CD4-positive, alpha-beta T cell (primary cell): ENCODE results near the gene DHX57. TPM values are rescaled to one million over a fixed set of nuclear protein-coding genes. Genes with fewer than 3 reads are reported as not detected.

Experiments used
- ATAC-seq: fragments of 200-7000 bp; cut with Tn5 transposase; one replicate; pipeline ENCODE4 v1.10.0; 2022; ENCODE audit warnings: mild to moderate bottlenecking; ENCODE audit not compliant: poor library complexity
- CTCF ChIA-PET: fragments of 350-600 bp; sonication (Branson Sonifier 250); formaldehyde crosslinking; loops from one replicate; lab custom pipeline; 2021; ENCODE audit warnings: antibody characterized with exemption, inconsistent platforms; lab: Charles Lee
- POLR2A ChIA-PET: fragments of 350-600 bp; sonication (Branson Sonifier 250); formaldehyde crosslinking; loops from one replicate; lab custom pipeline; 2021; ENCODE audit warnings: antibody characterized with exemption, inconsistent platforms; lab: Charles Lee
- DNase-seq, 14 experiments: peaks; one replicate each; pipeline ENCODE4 v3.0.0-alpha.2; 2013 to 2020; ENCODE audit warnings: mixed read lengths in 2 of 14
- H3K27ac ChIP-seq, 2 donors: one replicate each; pipeline versions ENCODE4 v1.5.1 to v1.7.0; 2013; ENCODE audit warnings: low read length in 2 of 2, low read depth in 1 of 2, mild to moderate bottlenecking in 1 of 2
- H3K27me3 ChIP-seq, 2 experiments: 1 replicate in 1 of 2; 2 replicates in 1 of 2; pipeline versions ENCODE4 v1.6.1 to v1.7.0; 2013; ENCODE audit warnings: low read length in 2 of 2, control low read depth in 1 of 2, mild to moderate bottlenecking in 1 of 2, moderate library complexity in 1 of 2; ENCODE audit not compliant: insufficient read depth in 2 of 2, control insufficient read depth in 1 of 2
- H3K36me3 ChIP-seq: one replicate; pipeline ENCODE4 v1.6.1; 2013; ENCODE audit warnings: low read length, control low read depth; ENCODE audit not compliant: insufficient read depth
- H3K4me1 ChIP-seq: one replicate; pipeline ENCODE4 v1.6.1; 2013; ENCODE audit warnings: low read length, control low read depth; ENCODE audit not compliant: insufficient read depth
- H3K4me3 ChIP-seq: one replicate; pipeline ENCODE4 v1.5.1; 2013; ENCODE audit warnings: mild to moderate bottlenecking, low read length, moderate library complexity
- H3K9me3 ChIP-seq, 2 experiments: 1 replicate in 1 of 2; 2 replicates in 1 of 2; pipeline versions ENCODE4 v1.6.1 to v1.7.0; 2013; ENCODE audit warnings: low read length in 2 of 2, mild to moderate bottlenecking in 2 of 2, control low read depth in 1 of 2, moderate library complexity in 1 of 2; ENCODE audit not compliant: control insufficient read depth in 1 of 2, insufficient read depth in 1 of 2
- H3K27ac Mint-ChIP-seq: one replicate; pipeline ENCODE4 v1.8.0; 2020; ENCODE audit warnings: mixed read lengths
- H3K27me3 Mint-ChIP-seq: one replicate; pipeline ENCODE4 v1.8.0; 2021; ENCODE audit warnings: mixed read lengths
- H3K36me3 Mint-ChIP-seq: one replicate; pipeline ENCODE4 v1.8.0; 2021; ENCODE audit warnings: low read depth, mixed read lengths
- H3K4me1 Mint-ChIP-seq: one replicate; pipeline ENCODE4 v1.8.0; 2021; ENCODE audit warnings: low read depth, mixed read lengths
- H3K4me3 Mint-ChIP-seq: one replicate; pipeline ENCODE4 v1.8.0; 2020; ENCODE audit warnings: mild to moderate bottlenecking, mixed read lengths
- H3K9me3 Mint-ChIP-seq: one replicate; pipeline ENCODE4 v1.8.0; 2020; ENCODE audit warnings: mixed read lengths
- intact Hi-C, 2 experiments: fragments of 100-400 bp; cut with DNase I in 1 of 2; cut with micrococcal nuclease in 1 of 2; formaldehyde crosslinking; loops; one replicate each; pipeline versions ENCODE4 v1.15.1 to v1.9.0; 2023 to 2025; cut with DNase I, micrococcal nuclease
- total RNA-seq, 174 experiments: library from RNA in 2 of 174; stranded (reverse) in 2 of 174; gene quantifications; one replicate each; pipeline ENCODE4 v1.2.3 and lab custom pipeline; 2021 to 2026
- TF ChIP-seq, protein P1 (sequence below): fragments of 200-600 bp; IDR thresholded peaks from one replicate; pipeline ENCODE4 v1.8.0; 2022; ENCODE audit warnings: antibody characterized with exemption, mild to moderate bottlenecking

DHX57 gene
- total RNA-seq, 2 experiments from 2014 or later = 13.9 to 14.1 TPM

DNA sequence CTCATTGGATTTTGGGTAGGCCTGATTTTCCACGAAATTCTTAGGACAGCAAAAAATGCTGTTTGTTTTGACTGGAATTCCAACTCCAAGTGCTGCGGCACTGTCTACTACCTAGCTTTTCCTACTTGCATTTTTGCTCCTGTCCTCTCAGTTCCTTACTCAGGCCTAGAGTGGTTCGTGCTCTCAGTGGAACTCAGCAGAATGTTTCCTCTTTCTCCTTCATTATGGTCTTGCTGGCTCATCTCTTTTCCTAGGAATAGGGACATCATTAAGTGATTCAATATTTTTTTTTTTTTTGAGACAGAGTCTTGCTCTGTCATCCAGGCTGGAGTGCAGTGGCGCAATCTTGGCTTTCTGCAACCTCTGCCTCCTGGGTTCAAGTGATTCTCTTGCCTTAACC lies 59.8 kb downstream of the DHX57 start:
- Mint-ChIP-seq H3K36me3 (peaks cover 75% of the 10 kb centered on the region), H3K27ac (no peak overlapping the region)

DNA sequence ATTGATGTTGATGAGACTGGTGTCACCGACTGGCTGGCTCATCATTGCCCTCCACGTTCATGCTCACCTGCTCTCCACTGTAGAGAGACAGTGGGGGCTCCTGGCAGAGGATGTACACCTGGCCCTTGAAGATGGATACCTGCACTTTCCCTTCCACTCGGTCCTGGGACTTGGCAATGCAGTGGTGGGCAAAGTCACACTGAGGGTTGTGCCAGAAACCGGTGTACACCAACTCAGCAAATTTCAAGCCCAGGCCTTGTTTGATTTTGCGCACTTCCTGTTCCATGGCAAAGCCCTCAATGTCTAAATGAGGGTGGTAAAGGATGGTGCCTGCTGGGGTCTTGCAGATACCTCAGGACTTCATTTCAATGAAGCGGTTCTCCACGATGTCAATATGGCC lies 65.2 kb downstream of the DHX57 start:
- intact Hi-C loops = no loop called here
- H3K27me3 Mint-ChIP-seq = no peaks in the 10 kb centered on the region
- ChIA-PET CTCF (no interaction called here), POLR2A (no interaction called here)
- DNase-seq = no peak
- Histone ChIP-seq H3K27ac (no peak overlapping the region), H3K4me1 (no peaks in the 10 kb centered on the region), H3K9me3 (no peaks in the 10 kb centered on the region), H3K27me3 (no peaks in the 10 kb centered on the region), H3K4me3 (no peak overlapping the region), H3K36me3 (peaks cover 29% of the 10 kb centered on the region)
- H3K27ac Mint-ChIP-seq = no peak overlapping the region
- no peak overlapping the region for H3K4me3 Mint-ChIP-seq
- H3K4me1 Mint-ChIP-seq = no peaks in the 10 kb centered on the region
- TF ChIP-seq, protein P1, sequence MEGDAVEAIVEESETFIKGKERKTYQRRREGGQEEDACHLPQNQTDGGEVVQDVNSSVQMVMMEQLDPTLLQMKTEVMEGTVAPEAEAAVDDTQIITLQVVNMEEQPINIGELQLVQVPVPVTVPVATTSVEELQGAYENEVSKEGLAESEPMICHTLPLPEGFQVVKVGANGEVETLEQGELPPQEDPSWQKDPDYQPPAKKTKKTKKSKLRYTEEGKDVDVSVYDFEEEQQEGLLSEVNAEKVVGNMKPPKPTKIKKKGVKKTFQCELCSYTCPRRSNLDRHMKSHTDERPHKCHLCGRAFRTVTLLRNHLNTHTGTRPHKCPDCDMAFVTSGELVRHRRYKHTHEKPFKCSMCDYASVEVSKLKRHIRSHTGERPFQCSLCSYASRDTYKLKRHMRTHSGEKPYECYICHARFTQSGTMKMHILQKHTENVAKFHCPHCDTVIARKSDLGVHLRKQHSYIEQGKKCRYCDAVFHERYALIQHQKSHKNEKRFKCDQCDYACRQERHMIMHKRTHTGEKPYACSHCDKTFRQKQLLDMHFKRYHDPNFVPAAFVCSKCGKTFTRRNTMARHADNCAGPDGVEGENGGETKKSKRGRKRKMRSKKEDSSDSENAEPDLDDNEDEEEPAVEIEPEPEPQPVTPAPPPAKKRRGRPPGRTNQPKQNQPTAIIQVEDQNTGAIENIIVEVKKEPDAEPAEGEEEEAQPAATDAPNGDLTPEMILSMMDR = no peak
- H3K36me3 Mint-ChIP-seq = peaks cover 41% of the 10 kb centered on the region
- no peaks in the 10 kb centered on the region for H3K9me3 Mint-ChIP-seq
- ATAC-seq = no peak

More for the DNA sequence above, 59.8 kb downstream of the DHX57 start:
- CTCF ChIA-PET = no interaction called here
- no peaks in the 10 kb centered on the region for H3K27me3 ChIP-seq
- DNase-seq (no peak), ATAC-seq (no peak)
- Mint-ChIP-seq H3K4me1 (no peaks in the 10 kb centered on the region), H3K27me3 (no peaks in the 10 kb centered on the region), H3K4me3 (no peak overlapping the region), H3K9me3 (no peaks in the 10 kb centered on the region)
- H3K36me3 ChIP-seq = peaks cover 43% of the 10 kb centered on the region
- intact Hi-C loops = no loop called here
- TF ChIP-seq, protein P1 = no peak
- H3K4me1 ChIP-seq = no peaks in the 10 kb centered on the region
- POLR2A ChIA-PET = no interaction called here
- no peak overlapping the region for H3K4me3 ChIP-seq
- H3K9me3 ChIP-seq = no peaks in the 10 kb centered on the region
- no peak overlapping the region for H3K27ac ChIP-seq

DNA sequence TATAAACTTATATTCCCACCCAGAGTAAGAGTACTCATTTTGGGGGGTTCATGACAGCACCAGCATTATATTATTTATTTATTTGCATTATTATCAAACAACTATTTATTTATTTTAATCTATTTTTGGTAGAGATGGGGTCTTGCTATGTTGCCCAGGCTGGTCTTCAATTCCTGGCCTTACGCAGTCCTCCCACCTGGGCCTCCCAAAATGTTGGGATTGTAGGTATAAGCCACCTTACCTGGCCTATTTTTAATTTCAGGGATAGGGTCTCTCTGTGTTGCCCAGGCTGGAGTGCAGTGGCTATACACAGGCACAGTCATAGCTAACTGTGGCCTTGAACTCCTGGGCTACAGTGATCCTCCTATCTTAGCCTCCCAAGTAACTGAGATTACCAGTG lies 67.1 kb downstream of the DHX57 start:
- H3K4me3 Mint-ChIP-seq = no peak overlapping the region
- Histone ChIP-seq H3K4me3 (no peak overlapping the region), H3K36me3 (peaks cover 28% of the 10 kb centered on the region), H3K27ac (no peak overlapping the region), H3K27me3 (no peaks in the 10 kb centered on the region), H3K9me3 (no peaks in the 10 kb centered on the region), H3K4me1 (no peaks in the 10 kb centered on the region)
- POLR2A ChIA-PET = no interaction called here
- H3K27me3 Mint-ChIP-seq = no peaks in the 10 kb centered on the region
- H3K27ac Mint-ChIP-seq = no peak overlapping the region
- DNase-seq (no peak), ATAC-seq (no peak)
- H3K4me1 Mint-ChIP-seq = no peaks in the 10 kb centered on the region
- CTCF ChIA-PET = no interaction called here
- H3K9me3 Mint-ChIP-seq = no peaks in the 10 kb centered on the region
- intact Hi-C loops = loop anchor here in 1 of 2 experiments (10.0 kb wide), 1 partner anchor 844 kb away; no protein-coding TSS in a partner anchor
- TF ChIP-seq, protein P1 = no peak
- H3K36me3 Mint-ChIP-seq = peaks cover 26% of the 10 kb centered on the region
